ENCODE results near the gene KHK.

Gene KHK

DNA sequence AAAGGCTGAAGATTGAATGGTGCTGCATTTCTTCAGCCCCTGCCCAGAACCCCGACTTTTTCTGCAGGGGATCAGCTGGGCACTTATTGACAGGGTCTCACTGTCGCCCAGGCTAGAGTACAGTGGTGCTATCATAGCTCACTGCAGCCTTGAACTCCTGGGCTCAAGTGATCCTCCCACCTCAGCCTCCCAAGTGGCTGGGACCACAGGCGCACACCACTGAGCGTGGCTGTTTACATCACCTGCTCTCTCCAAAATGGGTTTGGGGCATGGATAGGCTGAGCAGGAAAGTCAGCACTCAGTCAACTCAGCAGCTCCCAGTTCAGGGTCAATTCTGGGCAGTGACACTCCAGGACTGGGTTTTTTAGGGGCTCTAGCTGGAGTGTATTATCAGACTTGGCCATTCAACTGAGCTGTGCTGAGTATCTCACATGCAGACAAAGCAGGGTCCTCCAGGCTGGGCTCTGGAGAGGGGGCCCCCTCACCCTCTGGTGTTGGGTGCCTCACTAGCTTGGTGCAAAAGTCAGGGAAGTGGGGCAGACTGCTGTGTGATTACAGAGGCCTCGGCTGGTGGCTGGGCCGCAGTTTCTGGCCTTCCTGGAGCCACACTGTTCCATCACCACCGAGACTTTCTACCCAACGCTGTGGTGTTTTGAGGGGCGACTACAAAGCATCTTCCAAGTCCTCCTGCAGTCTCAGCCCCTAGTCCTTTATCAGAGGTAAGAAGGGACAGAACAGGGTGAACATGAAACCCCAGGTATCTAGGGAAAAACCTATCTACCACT, 41.5 kb downstream of the KHK start:
- no peak for DNase-seq (ENCODE audit: low spot score)

DNA sequence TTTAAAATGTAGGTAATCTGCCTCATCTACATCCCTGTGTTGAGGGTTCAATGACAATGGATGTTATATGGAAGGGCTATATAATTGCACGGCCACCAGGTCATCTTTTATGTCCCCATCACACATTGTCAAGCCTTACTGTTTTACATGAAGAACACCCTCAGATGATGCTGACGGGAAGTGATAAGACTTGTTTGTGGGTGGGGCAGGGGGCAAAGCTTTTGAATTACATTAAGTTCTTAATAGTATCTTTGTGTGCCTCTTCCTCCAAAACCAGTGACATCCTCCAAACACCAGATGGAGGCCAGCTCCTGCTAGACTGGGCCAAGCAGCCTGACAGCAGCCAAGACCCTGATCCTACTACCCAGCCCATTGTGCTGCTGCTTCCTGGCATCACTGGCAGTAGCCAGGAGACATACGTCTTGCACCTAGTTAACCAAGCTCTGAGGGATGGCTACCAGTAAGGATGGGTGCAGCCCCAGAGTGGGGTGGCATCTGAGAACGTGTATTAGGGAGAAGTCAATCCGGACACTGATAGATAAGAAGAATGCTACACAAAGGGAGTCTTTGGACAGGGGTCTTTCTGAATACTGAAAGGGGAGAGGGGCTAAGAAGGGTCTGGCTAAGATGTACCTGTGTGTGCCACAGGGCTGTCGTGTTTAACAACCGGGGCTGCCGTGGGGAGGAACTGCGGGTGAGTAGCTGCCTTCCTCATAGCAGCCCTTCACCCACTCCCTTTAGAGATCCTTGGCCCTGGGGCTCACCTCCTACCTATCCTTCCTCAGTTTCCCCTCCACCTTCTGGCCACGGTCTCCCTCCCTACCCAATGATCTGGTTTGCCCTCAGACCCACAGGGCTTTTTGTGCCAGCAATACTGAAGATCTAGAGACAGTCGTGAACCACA, 42.3 kb downstream of the KHK start:
- DNase-seq (ENCODE audit: low spot score), result no peak

DNA sequence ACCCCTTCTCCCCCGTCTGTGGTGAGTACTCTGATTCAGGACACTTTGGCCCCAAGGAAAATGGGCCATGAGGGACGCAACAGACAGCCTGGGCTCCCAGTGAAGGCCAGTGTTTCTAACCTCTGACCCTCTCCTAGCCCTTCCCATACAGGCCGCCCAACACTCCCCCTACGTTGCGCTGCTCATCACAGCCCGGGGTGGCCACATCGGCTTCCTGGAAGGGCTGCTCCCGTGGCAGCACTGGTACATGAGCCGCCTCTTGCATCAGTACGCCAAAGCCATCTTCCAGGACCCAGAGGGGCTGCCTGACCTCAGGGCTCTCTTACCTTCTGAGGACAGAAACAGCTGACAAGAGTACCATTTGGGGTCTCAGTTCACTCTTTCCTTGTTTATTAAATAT, 43.8 kb downstream of the KHK start:
- no peak for DNase-seq (ENCODE audit: low spot score)

- no peak for DNase-seq (ENCODE audit: low spot score)
These were observed 44.9 kb downstream of the KHK start for GRCh38 chr2:27131429-27131828.

DNA sequence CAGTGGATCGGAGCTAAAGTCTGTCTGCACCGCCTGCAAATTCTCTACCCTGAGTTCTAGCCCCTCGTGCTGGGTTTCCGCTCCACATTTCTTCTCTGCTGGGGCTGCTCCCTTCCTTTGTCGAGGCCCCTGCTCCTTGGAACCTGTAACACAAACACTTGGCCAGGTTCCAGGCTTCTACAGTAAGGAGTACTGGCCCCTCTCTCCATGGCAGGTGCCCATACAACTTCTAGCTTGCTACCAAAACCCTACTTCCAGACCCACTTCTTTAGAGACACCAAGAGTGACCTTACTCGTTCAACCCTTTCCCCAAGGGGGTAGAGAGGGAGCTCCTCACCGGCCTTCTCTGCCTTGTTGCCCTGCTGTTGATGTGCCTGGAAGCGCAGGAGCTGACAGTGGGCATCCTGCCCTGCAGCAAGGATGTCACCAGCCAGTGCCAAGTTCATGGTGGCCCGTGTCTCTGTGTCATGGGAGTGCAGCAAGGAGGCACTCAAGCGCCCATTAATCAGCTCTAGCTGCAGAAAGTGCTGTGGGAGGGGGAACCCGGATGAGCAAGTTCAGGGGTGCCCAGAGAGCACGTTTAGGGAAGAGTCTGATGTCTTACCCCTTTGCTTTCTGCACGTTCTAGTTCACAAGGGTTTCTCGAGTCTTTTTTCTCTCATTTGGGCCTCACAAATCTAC, 46.8 kb downstream of the KHK start:
- DNase-seq (ENCODE audit: low spot score), result no peak

DNA sequence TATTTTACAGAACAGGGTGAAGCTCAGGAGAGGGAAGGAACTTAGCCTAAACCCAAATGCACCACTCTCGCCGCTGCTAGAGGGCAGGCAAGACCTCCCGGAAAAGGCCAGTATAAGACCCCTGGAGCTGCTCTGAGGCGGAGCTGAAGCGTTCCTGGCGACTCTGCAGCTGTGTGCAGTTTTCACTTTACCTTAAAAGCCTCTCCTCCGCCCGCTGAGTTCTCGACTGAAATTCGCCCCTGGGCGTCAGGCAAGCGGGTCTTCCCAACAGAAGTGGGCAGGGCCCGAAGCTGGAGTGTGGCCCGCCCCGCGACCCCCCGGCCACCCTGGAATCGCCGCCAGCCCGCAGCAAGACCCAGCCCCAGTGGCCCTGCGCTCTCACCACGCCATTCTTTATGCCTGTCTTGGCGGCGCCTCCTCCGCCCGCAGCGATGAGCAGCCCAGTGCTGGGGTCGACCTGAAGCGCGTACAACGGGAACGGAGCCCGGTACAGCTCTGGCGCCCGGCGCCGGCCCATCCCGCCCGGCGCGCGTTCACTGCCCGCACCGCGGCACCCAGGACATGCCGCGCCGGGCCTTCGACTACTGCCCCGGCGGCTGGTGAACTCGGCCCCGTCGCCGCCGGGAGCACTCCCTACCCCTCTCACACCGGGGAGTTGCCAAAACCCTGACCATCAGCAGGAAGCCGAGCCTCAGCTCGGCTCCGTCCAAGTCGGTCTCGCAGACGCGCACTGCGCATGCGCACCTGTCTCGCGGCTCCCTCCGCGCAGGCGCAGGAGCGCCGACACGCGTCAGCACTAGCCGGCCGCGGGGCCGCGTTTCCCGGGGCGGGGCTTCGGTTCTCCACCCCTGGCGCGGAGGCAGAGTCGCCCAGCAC, 47.6 kb downstream of the KHK start, which contains the start of gene PREB:
Gene PREB (minus strand): TSS at position 732 of the 876 bp plus-strand sequence. CDS start 215 bp downstream, at position 517.
- DNase-seq (ENCODE audit: low spot score), result peak; percentile 99

DNA sequence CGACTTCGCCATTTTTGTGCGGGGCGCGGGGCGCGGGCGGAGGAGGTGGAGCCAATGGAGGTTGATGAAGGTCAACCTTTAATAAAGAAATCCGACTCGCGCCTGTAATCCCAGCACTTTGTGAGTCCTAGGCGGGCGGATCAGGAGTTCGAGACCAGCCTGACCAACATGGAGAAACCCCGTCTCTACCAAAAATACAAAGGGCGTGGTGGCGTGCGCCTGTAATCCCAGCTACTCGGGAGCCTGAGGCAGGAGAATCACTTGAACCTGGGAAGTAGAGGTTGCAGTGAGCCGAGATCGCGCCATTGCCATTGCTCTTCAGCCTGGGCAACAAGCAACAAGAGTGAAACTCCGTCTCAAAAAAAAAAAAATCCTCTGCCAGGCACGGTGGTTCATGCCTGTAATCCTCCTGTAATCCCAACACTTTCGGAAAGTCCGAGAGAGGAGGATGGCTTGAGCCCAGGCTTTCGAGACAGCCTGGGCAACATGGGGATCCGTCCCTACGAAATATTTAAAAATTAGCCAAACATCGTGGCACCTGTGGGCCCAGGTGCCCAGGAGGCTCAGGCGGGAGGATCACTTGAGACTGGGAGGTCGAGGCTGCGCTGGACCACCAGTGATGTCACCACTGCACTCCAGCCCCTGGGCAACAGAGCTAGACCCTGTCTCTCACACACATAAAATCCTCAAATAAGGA, 48.4 kb downstream of the KHK start:
- peak; percentile 1 for DNase-seq (ENCODE audit: low spot score)

GRCh38 chr2:27135478-27135955, 48.9 kb downstream of the KHK start:
- peak; percentile 6 for DNase-seq (ENCODE audit: low spot score)

- no peak for DNase-seq (ENCODE audit: low spot score)
These were observed 50.2 kb downstream of the KHK start for GRCh38 chr2:27136751-27137150.

GRCh38 chr2:27137322-27137935, 50.9 kb downstream of the KHK start:
- no peak for DNase-seq (ENCODE audit: low spot score)

- DNase-seq (ENCODE audit: low spot score), result no peak
These were observed 51.5 kb downstream of the KHK start for GRCh38 chr2:27138111-27138510.

DNA sequence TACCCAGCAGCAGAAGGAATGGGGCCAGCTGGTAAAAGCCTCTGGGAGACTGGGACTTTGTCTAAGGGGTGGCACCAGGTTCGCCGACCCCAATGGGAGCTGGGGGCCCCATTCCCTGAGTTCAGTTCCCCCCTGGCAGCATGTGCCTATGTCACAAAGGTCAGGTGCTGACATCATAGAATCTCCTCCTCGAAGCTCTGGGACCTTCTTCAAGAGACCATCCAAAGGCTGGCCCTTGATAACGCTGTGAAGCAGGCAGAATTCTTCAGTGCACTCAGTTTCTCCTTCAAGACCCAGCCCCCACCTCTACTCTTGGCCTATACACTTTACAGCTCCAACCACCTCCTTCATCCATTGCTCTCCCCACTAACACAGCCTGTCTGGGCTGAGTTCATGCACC, 52.7 kb downstream of the KHK start, which contains the start of gene PRR30:
Gene PRR30 (minus strand): TSS at position 101 of the 400 bp plus-strand sequence. CDS start 1,081 bp downstream, outside the sequence.
- no peak for DNase-seq (ENCODE audit: low spot score)

DNA sequence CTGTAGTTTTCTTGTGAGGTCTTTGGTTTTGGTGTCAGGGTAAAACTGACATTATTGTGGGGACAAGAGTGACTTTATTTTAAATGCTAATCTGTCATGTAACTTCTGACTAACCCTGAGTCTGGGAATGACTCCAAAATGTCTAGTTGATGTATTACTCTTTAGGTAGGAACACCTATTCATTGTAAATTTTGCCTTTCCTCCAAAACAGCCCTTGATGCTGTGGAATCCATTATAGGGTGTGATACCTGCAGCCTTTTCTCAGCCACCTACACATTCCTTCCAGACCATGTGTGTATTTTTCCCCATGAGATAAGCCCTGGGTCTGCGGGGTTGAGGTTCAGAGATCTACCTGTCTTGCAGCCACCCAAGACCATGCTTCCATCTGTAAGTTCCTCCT, 56.7 kb downstream of the KHK start:
- no peak for DNase-seq (ENCODE audit: low spot score)

DNA sequence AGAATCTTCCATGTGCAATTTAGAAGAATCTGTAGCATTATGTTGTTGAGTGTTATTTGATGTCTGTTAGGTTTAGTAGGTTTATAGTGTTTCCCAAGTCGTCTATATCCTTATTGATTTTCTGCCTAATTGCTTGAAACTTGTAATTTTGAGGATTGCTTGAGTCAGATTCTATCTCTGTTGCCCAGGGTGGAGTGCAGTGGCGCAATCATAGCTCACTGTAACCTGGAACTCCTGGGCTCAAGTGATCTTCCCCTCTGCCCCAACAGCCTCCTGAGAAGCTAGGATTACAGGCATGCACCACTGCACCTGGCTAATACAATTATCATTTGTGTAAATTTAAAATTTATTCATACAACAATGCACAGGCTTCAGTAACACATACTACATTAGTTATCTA, 59.1 kb downstream of the KHK start:
- no peak for DNase-seq (ENCODE audit: low spot score)

- no peak for DNase-seq (ENCODE audit: low spot score)
These were observed 61.4 kb downstream of the KHK start for GRCh38 chr2:27147935-27148334.

- DNase-seq (ENCODE audit: low spot score), result no peak
These were observed 62.3 kb downstream of the KHK start, which contains the start of gene TCF23 for GRCh38 chr2:27148801-27149439. Gene TCF23, plus strand, starts transcription at chr2:27149004. Its CDS starts 130 bp downstream, at chr2:27149134.

GRCh38 chr2:27149570-27150405, 63.2 kb downstream of the KHK start:
- no peak for DNase-seq (ENCODE audit: low spot score)
